AG08395 (cell line): ENCODE measurements around the gene ROBO2.

Experiments used
- DNase-seq: peaks from one replicate; pipeline ENCODE4 v3.0.0; 2012; ENCODE audit warnings: mixed read lengths, low spot score

ROBO2 gene

DNA sequence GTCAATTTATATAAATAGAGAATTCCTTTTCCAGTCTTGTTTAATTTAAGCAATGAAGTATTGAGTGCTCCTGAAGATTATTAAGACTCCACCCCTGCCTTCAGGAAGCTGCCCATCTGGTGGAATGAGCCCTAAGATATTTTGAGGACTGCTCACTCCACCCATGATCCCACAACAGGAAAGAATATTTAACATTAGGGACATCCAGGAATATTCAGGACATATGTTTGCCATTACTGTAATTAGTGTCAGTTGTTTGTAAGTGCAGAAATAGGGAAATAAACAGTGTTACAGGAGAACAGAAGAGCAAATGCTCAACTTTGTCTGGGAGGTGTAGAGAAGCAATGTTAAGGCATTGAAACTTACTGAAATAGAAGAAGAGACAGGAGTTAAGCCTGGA is 375.0 kb downstream of the ROBO2 start:
- DNase-seq: peak; percentile 8

DNA sequence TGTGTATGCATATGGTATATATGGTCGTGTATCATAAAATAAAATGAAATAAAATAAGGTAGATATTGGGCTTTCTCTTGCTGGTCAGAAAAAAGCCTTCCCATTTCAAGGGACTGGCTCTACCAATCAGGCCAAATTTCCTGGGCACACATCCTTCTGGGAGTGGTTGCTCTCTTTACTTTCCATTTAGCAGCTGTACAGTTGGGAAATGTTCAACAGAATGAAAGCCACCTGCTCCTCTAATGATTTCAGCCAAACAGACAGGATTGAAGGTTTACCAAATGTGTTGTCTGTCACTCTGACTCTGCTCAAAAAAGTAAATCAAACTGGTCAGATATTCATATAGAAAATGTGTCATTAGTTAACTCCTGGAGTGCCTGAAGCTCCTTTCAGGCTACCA is 380.4 kb downstream of the ROBO2 start:
- no peak for DNase-seq

DNA sequence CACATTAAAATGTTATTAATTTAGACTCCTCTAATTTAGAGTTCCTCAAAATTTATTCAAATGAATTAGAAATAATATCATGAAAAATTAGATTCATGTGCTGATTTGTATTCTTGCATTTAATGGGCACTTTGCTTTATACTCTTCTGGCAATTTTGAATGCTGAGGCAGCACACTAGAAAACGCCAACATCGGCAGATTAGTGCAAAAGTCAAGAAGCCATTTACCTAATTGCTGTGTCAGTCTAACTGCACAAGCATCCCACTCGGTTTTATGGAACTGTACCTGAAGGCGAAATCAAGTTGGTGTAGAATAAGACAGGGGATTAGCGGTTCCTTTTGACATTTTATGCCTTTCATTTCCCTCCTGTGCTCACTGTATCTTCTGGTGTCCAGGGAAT is 382.0 kb downstream of the ROBO2 start:
- DNase-seq: no peak

DNA sequence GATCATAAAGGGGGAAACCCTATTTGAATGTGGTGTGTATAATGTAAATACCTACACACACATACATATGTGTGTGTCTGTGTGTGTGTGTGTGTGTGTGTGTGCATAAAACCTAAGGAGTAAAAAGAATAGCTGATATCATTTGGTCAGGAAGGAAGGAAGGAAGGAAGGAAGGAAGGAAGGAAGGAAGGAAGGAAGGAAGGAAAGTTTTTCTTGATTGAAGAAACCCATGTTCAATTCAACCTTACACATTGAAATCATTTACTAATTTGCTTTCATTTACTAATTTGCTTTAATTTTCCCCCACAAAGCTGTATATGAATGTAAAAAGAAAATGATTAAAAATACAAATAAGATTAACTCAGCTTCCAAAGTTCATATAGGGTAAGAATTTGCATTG is 386.6 kb downstream of the ROBO2 start:
- DNase-seq: no peak

DNA sequence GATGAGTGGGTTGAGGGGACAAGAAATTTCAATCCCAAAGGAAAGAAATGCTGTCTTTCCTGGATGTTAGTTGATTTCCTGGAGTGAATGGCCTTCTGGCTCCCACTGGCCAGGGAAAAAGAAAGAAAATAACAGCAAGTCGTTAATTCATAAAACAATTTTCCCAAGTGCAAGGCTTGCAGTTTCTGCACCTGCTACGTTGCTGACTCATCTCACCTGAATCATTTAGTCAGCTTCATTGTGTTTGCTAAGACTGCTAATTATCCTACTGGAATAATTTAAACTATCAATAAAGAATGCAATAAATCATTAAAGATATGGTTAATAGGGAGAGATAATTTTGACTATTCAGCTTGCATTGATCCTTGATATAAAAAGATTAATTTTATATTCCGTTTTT is 387.6 kb downstream of the ROBO2 start:
- DNase-seq: no peak

DNA sequence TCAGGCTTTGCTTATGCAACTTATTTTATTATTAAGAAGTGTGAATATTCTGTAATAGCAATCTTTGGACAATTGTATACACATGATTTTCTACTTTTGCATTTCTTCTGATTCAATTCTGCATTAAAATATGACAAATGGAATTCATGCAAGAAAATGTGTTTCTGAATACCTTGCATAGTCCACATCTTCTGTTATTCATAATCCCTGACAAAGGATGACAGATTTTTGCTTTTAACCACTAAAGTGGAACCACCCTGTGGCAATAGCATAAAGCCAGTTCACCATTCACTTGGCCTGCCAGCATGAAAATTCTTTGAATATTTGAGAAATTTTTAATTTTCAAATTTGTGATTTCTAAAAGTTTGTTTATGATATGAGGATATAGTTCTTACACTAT is 397.0 kb downstream of the ROBO2 start:
- DNase-seq: no peak

DNA sequence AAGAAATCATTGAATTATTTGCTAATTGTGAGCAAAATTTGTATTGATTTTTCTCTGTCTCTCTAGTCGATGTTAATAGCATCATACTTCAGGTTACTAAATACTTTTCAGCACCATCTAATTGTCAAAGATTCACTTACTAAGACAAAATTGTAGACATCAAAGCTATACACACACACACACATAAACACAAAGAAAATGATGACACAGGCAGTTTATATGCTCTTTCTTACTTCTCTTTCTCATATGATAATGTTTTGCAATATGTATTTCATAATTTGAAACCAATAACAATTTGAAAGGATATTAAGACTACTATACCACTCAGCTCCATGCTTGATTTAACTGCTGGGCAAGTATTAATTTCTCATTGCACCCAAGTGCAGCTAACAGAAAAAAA is 406.2 kb downstream of the ROBO2 start:
- DNase-seq: no peak

DNA sequence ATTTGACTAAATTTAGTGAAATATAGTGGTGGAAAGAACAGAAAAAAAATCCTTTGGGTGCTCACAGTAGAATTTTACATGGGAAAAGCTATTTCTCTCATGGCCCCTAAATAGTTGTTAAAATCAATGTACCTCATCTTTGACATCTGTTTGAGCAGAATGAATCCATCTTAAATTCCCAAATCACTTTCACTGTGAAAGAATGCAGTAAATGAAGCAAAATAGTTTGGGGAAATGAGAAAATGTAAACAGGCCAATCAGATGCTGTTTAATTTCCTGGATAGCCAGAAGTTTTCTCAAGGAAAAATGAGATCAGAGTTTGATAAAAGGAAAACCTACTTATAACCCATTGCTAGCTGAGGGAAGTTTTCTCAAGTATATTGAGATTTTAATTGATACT is 406.9 kb downstream of the ROBO2 start:
- DNase-seq: no peak

DNA sequence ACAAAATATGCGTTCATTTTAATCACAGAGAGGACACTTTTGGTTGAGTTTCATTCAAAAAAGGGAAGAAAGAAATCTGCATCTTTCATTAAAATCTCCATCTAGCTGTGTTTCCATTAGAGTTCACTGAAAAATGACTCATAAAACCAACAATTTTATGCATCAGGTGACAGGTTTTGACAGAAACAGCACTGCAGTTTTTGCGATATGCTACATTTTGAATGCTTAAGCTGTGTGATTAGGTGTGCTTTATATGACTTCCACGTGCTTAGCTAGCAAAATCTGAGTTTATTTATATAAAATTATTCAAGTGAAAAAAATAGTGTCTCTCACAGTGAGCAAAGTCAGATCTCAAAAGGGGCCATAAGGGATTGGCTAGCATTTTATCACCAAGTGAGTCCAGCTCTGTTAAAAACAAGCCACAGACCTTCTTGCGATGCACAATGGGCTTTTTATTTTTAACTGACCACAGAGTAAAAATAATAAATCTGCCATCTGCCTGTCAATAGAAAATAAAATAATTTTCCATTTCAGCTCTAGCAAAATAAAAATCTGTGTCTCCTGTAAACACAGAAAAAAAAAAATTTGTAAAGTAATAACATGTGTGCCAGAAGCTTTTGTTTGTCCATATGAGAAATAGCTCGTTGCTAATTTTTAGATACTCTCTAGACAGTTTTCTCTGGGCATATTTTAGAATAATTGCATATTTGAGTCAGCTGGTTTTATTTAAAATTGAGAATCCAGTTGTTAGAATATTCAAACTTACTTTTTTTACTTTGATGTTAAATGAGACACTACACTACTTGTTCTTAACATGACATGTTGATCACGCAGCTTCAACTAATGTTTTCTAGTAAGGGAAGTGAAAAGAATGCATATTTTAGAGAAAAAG is 409.8 kb downstream of the ROBO2 start:
- DNase-seq: no peak

DNA sequence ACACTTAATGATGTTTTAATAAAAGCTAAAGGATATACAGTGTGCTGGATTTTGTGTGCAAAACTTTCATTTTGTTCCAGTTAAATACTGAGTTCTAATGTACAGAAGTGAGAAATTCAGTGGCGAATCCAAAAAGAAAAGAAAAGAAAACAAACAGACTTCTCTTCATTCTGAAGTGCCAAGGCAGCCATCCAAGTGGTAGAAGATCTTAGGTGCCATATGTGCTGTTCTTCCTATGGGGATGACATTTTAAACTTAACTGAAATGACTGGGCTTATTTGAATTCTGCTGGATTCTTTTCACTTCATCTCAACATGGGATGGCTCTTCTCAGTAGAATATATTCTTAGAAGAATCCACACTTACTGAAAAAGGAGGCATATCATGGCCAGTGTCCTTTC is 416.5 kb downstream of the ROBO2 start:
- DNase-seq: no peak

DNA sequence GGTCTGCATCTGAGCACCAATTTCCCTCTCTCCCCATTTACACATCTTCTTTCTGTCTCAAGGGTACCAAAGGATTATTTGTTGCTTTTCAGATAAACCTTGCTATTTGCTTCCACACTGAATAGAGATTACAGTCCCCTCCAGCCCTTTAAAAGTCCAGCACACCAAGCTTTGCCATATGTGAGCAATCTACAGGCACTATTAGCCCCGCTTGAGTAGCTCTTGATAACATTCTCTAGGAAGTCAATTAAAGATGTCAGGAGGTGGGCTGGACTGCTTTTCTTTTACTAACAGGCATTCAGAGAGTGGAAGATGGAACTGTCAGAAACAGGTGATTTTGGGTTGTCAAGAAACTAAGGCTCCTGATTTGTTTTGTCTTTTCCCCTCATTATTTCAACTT is 417.0 kb downstream of the ROBO2 start:
- DNase-seq: no peak

DNA sequence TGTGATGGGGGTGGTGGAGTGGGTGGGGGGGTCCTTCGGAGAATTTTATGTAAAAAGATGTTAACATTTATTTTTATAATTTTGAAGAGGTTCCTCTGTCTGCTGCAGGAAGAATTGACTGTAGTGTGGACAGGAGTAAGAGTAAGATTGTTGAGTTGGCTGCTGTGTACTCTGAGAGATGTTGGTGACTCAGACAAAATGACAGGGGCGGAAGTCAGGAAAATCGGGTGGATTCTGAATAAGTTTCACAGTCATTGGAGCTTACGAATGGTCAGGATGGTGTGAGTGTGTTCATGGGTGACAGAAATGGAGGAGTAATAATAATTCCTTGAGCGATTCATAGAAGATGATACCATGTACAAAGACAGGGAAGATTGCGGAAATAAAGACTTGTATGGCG is 420.0 kb downstream of the ROBO2 start:
- DNase-seq: no peak

DNA sequence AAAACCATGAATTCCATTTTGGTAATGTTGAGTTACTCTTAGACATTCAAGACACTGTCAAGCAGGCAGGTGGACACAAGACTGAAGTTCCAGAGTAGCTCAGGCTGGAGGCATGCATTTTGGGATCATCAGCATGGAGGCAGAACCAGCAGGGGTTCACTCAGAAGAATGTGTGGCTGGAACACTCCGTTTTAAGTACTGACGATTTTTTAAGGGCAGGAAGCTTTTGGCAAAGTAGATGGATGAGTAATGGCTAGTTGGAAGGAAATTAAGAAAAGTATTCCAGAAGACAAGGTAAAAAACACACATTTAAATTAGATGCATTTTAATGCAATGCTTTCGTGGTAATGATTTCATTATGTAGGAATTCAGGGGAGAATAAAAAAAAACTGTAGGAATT is 420.4 kb downstream of the ROBO2 start:
- DNase-seq: peak; percentile 10

DNA sequence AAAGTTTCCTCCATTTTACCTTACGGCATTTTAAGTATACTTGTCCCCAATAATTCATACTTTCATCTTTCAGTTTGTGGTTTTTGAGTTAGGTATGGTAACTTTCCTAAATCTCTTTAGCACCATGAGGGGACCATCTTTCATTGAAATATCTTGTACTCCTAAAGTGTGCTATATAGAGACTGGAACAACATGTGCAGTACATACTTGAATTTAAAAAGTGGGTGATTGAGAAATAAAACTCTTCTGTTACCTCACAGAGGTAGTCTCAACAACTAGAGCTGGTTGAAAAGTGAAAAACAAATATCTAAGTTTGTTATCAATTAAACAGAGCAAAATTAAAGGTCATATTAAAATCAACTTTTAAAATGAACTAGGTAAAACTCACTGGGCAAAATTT is 423.1 kb downstream of the ROBO2 start:
- no peak for DNase-seq

DNA sequence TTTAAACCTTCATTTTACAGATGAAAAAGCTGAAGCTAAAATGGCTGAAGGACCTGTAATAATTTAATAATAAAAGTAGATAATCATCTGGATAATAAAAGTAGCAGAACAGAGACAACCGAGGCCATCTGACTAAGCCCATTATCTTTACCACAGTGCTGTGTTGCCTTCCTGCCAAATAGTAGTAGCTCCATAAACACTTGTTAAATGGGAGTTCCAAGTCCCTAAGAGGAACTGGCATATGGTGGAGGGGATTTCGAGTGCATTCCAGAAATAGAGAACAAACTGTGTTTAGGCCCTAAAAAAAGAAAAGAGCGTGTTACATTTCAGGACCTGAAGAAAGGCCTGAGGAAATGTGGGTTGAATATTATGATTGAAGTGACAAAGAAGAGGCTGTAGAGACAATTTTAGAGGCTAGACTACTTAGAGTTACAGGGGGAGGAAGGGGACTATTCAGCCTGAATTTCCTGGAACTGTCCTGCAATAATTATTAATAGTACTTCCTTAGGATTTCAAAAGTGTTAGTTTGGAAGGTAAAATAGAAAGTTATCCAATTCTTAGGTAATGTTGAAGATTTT is 424.3 kb downstream of the ROBO2 start:
- no peak for DNase-seq

DNA sequence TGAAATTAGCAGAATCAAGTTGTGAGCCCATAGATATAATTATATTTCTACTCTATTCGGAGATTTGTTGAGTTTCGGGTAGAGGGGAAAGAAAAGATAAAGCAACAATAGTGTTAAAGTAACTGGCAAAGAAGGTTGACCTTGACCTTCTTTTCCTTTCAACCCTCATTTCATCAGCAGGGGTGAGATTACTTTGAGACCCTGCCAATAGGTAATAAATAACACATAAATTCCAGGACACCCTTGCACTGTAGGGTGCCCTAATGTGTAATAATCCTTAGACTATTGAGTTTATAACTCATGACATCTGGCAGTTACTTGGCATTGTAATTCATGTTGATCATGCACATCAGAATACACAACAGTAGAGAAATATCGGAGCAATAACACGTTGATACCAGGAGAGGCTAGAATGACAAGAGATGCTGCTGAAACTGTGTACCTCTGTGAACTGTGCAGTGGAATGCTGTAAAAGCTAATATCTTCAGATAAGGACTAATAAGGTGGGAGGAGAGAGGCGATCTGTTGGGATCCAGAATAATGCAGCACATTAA is 426.7 kb downstream of the ROBO2 start:
- DNase-seq: no peak

DNA sequence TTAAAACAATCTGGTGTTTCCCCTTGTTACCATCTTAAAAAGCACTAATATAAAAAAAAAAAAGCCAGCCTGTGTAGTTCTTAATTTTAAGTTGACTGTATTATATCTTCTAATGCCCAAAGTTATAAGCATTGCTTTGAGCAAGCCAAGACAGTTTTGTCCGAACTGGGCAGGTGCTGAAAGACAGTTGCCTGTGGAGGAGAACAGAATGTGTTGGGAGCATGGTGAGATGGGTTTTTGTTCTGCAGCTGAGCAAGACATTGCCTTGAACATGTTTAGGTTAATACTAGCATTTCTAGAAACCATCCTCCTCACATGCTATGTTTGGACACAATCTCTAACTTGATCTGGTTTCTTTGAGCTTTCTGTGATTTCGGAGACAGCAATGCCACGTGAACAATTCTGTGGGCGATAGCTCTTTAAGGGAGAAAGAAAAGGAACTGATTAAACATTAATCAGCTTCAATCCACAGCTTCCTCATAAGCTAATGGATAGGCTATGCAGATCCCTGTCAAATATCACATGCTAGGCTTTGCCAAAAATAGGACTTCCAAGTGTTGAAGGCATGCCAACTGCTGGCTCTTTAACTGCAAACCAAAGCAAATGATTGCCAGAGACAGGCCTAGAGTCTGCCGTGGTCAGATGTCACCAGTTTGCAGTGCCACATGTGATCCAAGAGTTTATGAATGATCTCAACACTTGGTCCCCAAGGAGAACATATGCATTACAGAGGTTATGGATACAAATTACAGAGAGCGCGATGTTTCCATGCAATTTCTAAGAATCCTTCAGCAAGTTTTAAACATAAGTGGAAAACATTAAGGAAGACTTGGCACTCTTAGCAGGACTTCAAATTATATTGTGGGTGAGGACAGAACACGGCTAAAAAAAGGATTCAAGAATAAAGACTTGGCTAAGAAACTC is 428.1 kb downstream of the ROBO2 start:
- DNase-seq: peak; percentile 15

DNA sequence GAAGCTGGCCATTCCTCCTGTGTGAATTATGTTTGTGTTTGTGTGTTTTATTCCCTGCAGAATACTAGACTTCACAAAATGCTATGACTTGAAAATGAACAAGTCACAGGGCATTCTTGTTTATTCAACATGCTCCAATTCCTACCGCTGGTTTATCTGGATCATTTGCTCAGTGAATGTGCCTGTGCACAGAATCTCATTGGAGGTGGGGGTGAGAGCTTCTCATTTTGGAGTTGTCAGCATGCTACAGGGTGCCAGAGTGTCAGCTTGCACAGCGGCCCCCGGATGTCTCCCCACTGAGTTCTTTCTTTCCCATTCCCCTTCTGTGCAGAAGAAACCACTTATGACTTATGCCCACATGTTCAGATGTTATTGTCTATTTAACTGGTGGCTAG is 428.7 kb downstream of the ROBO2 start:
- DNase-seq: no peak

DNA sequence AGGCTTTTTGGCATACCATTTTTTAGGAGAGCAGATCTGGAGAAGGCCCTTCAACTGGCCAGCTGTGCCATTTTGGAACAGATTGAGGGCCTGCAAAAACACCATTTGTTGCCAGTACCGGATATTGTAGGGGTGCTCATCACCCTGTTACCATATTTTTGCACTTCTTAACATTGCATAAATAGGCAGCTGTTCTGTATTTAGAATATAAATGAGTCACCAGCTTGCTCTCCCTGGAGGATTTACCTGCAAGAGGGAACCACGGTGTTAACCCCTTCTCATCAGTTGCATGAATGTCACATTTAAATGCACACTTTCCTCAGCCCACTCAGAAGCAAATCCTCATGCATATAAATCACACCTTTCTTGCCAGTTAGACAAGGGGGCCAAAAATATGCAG is 435.6 kb downstream of the ROBO2 start:
- DNase-seq: no peak

DNA sequence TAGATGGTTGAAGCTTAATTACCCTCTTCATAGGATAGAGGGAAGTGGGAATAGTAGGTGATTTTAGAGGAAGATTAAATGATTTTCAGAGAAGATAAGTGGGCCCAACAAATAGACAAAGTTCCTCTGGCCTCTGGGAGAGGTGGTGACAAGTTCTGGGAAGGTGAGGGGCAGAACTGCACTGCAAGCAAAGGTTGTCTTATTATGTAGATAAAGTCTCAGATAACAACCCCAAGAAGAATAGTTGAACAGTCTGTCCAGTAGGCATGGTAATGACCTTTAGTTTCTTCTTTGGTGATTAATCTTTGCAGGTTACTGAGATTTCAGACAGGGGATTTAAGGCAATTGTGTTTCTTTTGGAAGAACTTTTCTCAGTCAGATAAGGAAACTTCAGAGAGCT is 439.1 kb downstream of the ROBO2 start:
- no peak for DNase-seq

DNA sequence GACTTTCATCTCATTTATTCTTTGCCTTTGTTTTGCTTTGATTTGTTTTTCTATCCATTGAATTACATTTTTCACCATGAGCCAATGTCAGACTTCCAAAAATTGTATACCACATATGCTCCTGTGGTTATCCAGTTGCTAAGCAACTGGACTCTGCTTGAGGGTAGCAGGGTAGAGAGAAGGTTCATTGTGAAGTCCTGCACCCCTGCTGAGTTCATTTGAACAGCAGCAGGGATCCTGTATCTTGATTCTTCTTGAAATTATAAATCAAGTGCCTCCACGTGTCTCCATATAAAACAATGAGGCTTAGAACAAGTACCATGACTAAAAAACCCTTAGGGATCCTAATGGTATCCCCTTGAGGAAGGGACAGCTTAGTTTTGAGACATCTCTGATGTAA is 449.3 kb downstream of the ROBO2 start:
- DNase-seq: no peak

DNA sequence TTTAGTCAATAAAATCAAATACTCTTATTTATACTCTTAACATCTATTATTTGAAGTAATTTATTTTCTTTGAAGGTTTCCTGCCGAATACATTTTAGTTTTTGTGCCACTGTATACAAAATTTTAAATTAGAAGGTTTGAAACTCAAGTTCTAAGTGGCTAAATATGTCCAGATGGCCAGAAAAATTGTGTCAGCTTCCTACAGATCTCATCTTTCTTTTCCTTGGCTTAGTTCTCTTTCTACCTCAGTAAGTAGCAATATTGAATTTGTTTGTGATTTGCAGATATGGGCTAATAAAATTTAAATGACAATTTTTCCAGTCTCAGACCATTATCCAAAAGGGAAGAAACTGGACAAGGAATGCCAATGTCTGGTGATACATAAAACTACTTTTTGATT is 452.1 kb downstream of the ROBO2 start:
- DNase-seq: no peak

DNA sequence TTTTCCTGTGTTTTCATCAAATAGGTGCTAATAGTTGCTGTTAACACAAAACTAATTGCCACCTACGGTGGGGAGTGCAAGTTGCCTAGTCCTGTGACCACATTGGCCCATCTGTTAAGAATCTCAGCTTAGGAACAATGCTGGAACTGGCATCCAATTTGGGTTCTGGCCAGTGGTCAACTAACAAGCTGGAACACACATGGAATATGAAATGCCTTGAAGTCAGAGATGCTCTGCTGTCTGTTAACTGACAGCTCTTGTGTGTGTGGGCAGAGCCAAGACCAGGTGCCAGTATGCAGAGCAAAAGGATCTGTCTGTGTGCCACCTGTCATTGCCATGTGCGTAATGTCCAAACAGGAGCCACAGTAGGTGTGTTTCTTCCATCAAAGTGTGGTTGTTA is 460.8 kb downstream of the ROBO2 start:
- DNase-seq: no peak
